Ovary (tissue), 3 donors: ENCODE results near the gene THRB.

Experiments
- EP300 ChIP-seq: sonication (generic); formaldehyde crosslinking; IDR thresholded peaks from one replicate; pipeline ENCODE4 v1.6.1; 2017; ENCODE audit warnings: antibody characterized with exemption
- POLR2A ChIP-seq: fragments of 450-650 bp; IDR thresholded peaks from one replicate; pipeline ENCODE4 v1.6.1; 2017; ENCODE audit warnings: antibody characterized with exemption, mild to moderate bottlenecking, moderate library complexity
- TF ChIP-seq, protein P1 (sequence below), 3 donors: fragments of 450-650 bp in 2 of 3; fragments of 200-600 bp in 1 of 3; IDR thresholded peaks; one replicate each; pipeline versions ENCODE4 v1.5.1 to v1.8.0; 2016 to 2022; ENCODE audit warnings: antibody characterized with exemption in 3 of 3, mild to moderate bottlenecking in 1 of 3
- donor health status: DM: no; HTN: no; CAD: no.

DNA sequence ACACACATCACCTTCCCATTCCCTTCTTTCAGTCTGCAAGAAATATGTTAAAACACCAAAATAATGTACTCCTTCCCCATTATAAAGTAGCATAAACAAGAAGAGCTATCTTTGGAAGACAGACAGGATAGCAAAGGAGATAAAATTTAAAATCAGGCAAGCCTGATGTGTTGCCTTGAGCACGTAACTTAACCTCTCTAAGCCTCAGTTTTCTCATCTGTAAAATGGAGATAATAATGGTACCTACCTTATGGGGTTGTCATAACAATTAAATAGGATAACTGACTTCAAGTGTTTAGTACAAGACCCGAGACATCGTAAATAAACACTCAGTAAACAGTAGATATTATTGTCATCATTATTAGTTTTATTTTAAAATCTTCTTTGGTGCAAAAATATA, 407.2 kb downstream of the THRB start:
- TF ChIP-seq, protein P1, sequence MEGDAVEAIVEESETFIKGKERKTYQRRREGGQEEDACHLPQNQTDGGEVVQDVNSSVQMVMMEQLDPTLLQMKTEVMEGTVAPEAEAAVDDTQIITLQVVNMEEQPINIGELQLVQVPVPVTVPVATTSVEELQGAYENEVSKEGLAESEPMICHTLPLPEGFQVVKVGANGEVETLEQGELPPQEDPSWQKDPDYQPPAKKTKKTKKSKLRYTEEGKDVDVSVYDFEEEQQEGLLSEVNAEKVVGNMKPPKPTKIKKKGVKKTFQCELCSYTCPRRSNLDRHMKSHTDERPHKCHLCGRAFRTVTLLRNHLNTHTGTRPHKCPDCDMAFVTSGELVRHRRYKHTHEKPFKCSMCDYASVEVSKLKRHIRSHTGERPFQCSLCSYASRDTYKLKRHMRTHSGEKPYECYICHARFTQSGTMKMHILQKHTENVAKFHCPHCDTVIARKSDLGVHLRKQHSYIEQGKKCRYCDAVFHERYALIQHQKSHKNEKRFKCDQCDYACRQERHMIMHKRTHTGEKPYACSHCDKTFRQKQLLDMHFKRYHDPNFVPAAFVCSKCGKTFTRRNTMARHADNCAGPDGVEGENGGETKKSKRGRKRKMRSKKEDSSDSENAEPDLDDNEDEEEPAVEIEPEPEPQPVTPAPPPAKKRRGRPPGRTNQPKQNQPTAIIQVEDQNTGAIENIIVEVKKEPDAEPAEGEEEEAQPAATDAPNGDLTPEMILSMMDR (IDR thresholded peaks at IDR 0.05) = no peak
- no peak for TF ChIP-seq POLR2A
- TF ChIP-seq EP300 = no peak
